GM13977 (cell line): ENCODE results near the gene SYTL3.

Source experiments
- DNase-seq: peaks from one replicate; pipeline ENCODE4 v3.0.0; 2012; ENCODE audit warnings: low spot score
- CTCF ChIP-seq: IDR thresholded peaks from 2 replicates; pipeline ENCODE4 v1.5.1; 2012; ENCODE audit warnings: mild to moderate bottlenecking, control low read depth; ENCODE audit not compliant: insufficient read depth; ENCODE audit errors: extremely low read depth, missing control alignments
- in situ Hi-C: fragments of 300-500 bp; cut with MboI; formaldehyde crosslinking; loops from one replicate; pipeline ENCODE4 v1.12.0; 2022; ENCODE audit warnings: low sequenced_read_pairs, low pct_unique_long_range_greater_than_20kb, mixed read lengths, inconsistent platforms; ENCODE audit not compliant: unreplicated experiment

The SYTL3 gene

GRCh38 chr6:158808941-158809678 is 159.3 kb downstream of the SYTL3 start:
- no peak for TF ChIP-seq CTCF
- in situ Hi-C loops: no loop called here
- DNase-seq: no peak

- no peak for DNase-seq
- TF ChIP-seq CTCF: no peak
- in situ Hi-C loops: no loop called here
Observed at GRCh38 chr6:158810155-158811095, 160.6 kb downstream of the SYTL3 start.

GRCh38 chr6:158812611-158813010 is 162.8 kb downstream of the SYTL3 start:
- no peak for TF ChIP-seq CTCF
- DNase-seq: no peak
- in situ Hi-C loops: no loop called here

GRCh38 chr6:158813032-158813431 is 163.2 kb downstream of the SYTL3 start:
- in situ Hi-C loops: no loop called here
- TF ChIP-seq CTCF: no peak
- no peak for DNase-seq
